Fibroblast of mammary gland (primary cell): ENCODE data around the gene GLDN.

ENCODE experiments used
- DNase-seq: peaks from one replicate; pipeline ENCODE4 v3.0.0-alpha.2; 2010; ENCODE audit warnings: low read depth
- H3K4me3 ChIP-seq: 2 replicates; pipeline ENCODE4 v1.5.1; 2011; ENCODE audit warnings: low read depth, mild to moderate bottlenecking, low read length, moderate library complexity; ENCODE audit not compliant: control insufficient read depth
- TF ChIP-seq, protein P1 (sequence below): conservative IDR thresholded peaks from 2 replicates; pipeline ENCODE4 v1.5.1; 2011; ENCODE audit warnings: low read depth, low read length, inconsistent platforms; ENCODE audit not compliant: control insufficient read depth, insufficient read depth

GLDN gene

DNA sequence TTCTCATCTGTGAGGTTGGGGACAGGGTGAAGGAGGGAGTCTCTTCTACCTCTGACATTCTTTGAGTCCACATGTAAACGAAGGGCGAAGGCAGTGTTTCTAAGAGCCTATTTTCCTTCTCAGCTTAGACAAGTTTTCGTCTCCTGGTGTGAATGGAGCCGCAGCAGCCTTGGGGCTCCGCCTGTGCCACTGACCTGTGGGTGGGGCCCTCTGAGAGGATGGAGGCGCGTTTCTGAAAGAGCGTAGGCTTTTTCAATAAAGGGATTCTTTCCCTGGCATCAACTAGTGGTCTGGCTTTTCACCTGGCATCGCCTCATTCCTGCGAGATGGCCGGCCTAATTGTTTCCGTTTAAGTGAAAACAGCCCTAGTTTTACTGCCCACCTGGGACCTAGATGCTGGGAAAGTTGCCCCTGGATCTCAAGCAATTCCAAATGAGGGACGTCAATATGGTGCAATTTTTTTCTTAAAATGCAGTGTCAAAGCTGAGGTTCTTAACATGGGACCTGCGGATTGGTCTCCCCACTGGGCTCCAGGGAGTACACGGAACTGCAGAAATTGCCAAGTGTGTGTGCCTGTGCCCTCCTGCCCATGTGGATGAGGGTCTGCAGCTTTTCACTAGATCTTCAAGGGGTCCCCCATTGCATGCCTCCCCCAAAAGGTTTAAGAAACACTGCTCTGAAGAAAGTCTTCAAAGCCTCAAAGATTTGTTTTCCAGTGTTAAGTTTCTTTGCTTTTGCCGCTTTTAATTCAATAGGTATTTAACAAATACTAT lies 958 bp downstream of the GLDN start:
- H3K4me3 ChIP-seq = peak overlapping the region; percentile 36
- TF ChIP-seq, protein P1, sequence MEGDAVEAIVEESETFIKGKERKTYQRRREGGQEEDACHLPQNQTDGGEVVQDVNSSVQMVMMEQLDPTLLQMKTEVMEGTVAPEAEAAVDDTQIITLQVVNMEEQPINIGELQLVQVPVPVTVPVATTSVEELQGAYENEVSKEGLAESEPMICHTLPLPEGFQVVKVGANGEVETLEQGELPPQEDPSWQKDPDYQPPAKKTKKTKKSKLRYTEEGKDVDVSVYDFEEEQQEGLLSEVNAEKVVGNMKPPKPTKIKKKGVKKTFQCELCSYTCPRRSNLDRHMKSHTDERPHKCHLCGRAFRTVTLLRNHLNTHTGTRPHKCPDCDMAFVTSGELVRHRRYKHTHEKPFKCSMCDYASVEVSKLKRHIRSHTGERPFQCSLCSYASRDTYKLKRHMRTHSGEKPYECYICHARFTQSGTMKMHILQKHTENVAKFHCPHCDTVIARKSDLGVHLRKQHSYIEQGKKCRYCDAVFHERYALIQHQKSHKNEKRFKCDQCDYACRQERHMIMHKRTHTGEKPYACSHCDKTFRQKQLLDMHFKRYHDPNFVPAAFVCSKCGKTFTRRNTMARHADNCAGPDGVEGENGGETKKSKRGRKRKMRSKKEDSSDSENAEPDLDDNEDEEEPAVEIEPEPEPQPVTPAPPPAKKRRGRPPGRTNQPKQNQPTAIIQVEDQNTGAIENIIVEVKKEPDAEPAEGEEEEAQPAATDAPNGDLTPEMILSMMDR = no peak
- DNase-seq = no peak

- no peak overlapping the region for H3K4me3 ChIP-seq
- TF ChIP-seq, protein P1 = no peak
- no peak for DNase-seq
These were observed 2.0 kb downstream of the GLDN start for GRCh38 chr15:51343466-51343865.

GRCh38 chr15:51346136-51346535 lies 4.7 kb downstream of the GLDN start:
- DNase-seq = no peak
- TF ChIP-seq, protein P1 = no peak

GRCh38 chr15:51348688-51349087 lies 7.2 kb downstream of the GLDN start:
- TF ChIP-seq, protein P1 = no peak
- no peak overlapping the region for H3K4me3 ChIP-seq
- no peak for DNase-seq

More at GRCh38 chr15:51346136-51346535, 4.7 kb downstream of the GLDN start:
- no peak overlapping the region for H3K4me3 ChIP-seq

- DNase-seq = peak; percentile 12
- H3K4me3 ChIP-seq = no peak overlapping the region
- TF ChIP-seq, protein P1 = no peak
These were observed 7.8 kb downstream of the GLDN start for GRCh38 chr15:51349156-51349844.

DNA sequence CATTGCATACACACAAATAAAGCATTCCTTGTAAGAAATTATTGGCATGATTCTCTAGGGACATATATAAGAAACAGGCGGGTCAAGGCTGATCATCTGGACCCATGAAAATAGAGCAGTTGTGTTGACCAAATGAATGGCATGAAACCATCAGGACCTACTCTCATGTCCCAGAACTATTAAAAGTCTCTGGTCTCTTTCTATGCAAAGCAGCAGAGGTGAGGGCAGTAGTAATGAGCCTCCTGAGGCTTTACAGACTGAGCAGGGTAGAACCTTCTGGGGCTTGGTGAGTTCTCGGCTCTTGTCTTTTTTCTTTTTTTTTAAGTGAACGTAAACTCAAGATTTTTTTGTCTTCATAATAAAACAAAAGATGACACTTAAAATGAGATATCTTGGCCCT lies 9.3 kb downstream of the GLDN start:
- H3K4me3 ChIP-seq = no peak overlapping the region
- no peak for DNase-seq
- TF ChIP-seq, protein P1 = no peak

DNA sequence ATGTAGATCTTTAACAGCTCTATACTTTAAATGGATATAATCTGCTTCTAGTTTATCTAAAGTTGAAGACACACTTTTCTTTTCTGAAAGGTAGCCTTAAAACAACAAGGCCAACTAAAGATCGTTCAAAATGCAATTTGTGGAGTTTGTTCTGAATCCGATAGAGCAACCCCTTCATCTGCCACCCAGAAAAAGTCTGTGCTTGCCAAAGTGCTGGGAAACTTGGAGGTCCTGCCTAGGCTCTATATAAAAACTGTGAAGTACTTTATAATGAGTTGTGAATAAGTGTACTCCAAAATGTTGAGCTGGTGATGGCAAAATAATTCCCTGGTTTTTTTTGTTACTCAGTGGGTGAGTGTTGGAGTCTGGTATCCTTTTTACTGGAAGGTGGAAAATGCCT lies 12.5 kb downstream of the GLDN start:
- no peak for DNase-seq
- TF ChIP-seq, protein P1 = no peak
- no peak overlapping the region for H3K4me3 ChIP-seq
